Measurements from ENCODE around the gene EXD1.

GRCh38 chr15:41161336-41161735 is 69.2 kb downstream of the EXD1 start:
- no peak for TF ChIP-seq GATAD2A (CRISPR knock-in tag; IDR thresholded peaks at IDR 0.05)
- no peak for TF ChIP-seq SALL2 (CRISPR knock-in tag; IDR thresholded peaks at IDR 0.05)
- TF ChIP-seq, protein P1, sequence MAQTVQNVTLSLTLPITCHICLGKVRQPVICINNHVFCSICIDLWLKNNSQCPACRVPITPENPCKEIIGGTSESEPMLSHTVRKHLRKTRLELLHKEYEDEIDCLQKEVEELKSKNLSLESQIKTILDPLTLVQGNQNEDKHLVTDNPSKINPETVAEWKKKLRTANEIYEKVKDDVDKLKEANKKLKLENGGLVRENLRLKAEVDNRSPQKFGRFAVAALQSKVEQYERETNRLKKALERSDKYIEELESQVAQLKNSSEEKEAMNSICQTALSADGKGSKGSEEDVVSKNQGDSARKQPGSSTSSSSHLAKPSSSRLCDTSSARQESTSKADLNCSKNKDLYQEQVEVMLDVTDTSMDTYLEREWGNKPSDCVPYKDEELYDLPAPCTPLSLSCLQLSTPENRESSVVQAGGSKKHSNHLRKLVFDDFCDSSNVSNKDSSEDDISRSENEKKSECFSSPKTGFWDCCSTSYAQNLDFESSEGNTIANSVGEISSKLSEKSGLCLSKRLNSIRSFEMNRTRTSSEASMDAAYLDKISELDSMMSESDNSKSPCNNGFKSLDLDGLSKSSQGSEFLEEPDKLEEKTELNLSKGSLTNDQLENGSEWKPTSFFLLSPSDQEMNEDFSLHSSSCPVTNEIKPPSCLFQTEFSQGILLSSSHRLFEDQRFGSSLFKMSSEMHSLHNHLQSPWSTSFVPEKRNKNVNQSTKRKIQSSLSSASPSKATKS (CRISPR knock-in tag; IDR thresholded peaks at IDR 0.05), result no peak
- TF ChIP-seq, protein P2, sequence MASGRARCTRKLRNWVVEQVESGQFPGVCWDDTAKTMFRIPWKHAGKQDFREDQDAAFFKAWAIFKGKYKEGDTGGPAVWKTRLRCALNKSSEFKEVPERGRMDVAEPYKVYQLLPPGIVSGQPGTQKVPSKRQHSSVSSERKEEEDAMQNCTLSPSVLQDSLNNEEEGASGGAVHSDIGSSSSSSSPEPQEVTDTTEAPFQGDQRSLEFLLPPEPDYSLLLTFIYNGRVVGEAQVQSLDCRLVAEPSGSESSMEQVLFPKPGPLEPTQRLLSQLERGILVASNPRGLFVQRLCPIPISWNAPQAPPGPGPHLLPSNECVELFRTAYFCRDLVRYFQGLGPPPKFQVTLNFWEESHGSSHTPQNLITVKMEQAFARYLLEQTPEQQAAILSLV (CRISPR knock-in tag; IDR thresholded peaks at IDR 0.05; ENCODE audit: borderline replicate concordance), result no peak
- no peak for TF ChIP-seq AHR (CRISPR knock-in tag; IDR thresholded peaks at IDR 0.05)
- TF ChIP-seq MYC (CRISPR knock-in tag; IDR thresholded peaks at IDR 0.05; ENCODE audit: borderline replicate concordance), result no peak
- TF ChIP-seq ZNF891 (CRISPR knock-in tag; IDR thresholded peaks at IDR 0.05), result no peak
- TF ChIP-seq YY1 (IDR thresholded peaks at IDR 0.05; ENCODE audit: insufficient read depth, insufficient replicate concordance, low read depth, low read length), result no peak

Data from HepG2 (cell line).